ENCODE data around the gene FLRT3.

DNA sequence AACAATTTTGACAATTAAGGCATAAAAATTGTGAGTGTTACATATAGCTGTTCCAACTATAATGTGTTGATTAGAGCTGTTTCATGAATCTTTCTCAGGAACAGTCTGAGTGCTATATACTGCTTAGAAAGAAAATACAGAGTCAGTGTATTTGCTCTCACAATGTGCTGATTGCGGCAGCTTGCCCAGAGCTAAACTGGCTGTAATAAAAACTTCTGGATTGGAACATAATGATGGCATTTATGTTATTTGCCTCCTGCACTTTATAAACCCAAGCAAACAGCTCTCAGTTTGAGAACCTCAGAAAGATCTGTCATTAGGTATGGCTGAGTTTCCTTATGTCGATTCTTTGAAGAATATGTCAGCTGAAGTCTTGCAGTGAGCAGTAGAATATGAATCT, 29.5 kb downstream of the FLRT3 start:
- TF ChIP-seq, protein P1, sequence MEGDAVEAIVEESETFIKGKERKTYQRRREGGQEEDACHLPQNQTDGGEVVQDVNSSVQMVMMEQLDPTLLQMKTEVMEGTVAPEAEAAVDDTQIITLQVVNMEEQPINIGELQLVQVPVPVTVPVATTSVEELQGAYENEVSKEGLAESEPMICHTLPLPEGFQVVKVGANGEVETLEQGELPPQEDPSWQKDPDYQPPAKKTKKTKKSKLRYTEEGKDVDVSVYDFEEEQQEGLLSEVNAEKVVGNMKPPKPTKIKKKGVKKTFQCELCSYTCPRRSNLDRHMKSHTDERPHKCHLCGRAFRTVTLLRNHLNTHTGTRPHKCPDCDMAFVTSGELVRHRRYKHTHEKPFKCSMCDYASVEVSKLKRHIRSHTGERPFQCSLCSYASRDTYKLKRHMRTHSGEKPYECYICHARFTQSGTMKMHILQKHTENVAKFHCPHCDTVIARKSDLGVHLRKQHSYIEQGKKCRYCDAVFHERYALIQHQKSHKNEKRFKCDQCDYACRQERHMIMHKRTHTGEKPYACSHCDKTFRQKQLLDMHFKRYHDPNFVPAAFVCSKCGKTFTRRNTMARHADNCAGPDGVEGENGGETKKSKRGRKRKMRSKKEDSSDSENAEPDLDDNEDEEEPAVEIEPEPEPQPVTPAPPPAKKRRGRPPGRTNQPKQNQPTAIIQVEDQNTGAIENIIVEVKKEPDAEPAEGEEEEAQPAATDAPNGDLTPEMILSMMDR (conservative IDR thresholded peaks at IDR 0.05; ENCODE audit: low read depth, low read length): no peak
- no peak for TF ChIP-seq EZH2 (IDR thresholded peaks at IDR 0.05; ENCODE audit: borderline replicate concordance, low read depth, low read length, poor library complexity, severe bottlenecking)

Data from A673 (cell line).